Stimulated activated CD8-positive, alpha-beta memory T cell treated with anti-CD3 and anti-CD28 coated beads, Interleukin-2, amount 100 ng/mL, for 48 hours (primary cell): ENCODE measurements around the gene SCRN3.
"Not testable (repeated sequence)": the region's sequence is repeated elsewhere in the genome, so short reads cannot be mapped to it uniquely, and the experiment has no call there.

Experiments
- DNase-seq, 2 donors: peaks; one replicate each; pipeline ENCODE4 v3.0.0-alpha.2; 2020; ENCODE audit warnings: low read depth in 2 of 2

Gene SCRN3

DNA sequence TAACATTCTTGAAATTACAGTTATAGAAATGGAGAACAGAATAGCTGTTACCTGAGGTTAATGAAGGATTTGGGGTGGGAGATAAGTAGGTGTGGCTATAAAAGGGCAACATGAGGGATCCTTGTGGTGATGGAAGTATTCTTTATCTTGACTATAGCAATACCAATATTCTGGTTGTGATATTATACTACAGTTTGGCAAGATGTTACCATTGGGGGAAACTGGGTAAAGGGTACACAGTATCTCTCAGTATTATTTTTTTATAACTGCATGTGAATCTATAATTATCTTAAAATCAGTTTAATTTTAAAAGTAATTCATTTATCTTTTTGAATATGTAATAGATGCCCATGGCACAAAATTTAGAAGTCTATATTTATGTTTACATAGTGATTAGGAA lies 8.1 kb downstream of the SCRN3 start:
- DNase-seq: no peak

DNA sequence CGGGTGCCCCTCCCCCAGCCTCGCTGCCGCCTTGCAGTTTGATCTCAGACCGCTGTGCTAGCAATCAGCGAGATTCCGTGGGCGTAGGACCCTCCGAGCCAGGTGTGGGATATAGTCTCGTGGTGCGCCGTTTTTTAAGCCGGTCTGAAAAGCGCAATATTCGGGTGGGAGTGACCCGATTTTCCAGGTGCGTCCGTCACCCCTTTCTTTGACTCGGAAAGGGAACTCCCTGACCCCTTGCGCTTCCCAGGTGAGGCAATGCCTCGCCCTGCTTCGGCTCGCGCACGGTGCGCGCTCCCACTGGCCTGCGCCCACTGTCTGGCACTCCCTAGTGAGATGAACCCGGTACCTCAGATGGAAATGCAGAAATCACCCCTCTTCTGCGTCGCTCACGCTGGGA lies 14.5 kb downstream of the SCRN3 start:
- not testable (repeated sequence) for DNase-seq

DNA sequence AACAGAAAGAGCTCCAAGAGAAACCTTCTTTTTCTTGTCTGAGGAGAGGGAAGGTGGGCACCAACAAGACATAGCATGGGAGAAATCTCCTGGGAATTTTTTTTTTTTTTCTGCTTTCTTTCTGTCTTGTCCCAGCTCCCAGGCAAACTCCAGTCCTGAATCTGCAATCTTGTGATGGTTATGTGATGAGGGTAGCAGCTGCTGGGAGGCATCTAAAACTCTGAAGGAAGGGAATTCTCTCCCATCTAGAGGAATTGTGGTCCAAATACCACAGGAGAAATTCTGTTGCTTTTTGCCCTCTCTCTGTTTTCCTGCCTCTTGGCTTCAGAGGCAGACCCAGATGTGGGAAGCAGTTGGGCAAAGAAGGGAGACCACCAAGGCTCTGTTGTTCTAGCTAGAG lies 16.7 kb downstream of the SCRN3 start:
- no peak for DNase-seq

DNA sequence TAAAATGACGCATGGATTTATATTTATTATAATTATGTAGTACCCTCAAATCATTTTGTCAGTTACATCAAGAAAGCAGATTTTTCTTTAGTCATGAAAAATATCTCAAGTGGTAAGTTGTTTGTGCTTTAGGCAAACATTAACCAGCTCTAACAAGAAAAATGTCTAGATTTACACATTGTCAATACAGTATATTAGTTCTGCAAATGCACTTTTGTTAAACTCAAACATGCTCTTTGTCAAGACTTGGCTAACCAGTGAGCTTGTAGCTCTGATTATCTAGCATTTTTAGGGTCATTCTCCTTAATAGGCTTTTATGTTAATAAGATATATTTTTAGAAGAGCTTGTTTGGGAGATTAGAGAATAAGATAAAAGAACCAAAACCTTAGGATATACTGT lies 32.7 kb downstream of the SCRN3 start:
- no peak for DNase-seq

DNA sequence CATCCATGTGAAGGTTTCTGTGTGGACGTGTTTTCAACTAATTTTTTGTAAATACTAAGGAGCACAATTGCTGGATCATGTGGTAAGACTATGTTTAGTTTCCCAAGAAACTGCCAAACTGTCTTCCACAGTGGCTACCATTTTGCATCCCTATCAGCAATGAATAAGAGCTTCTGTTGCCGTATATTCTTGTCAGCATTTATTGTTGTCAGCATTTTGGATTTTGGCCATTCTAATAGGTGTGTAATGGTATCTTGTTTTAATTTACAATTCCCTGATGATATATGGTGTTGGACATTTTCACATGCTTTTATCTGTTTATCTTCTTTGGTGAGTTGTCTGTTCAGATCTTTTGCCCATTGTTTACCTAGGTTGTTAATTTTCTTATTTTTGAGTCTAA lies 34.5 kb downstream of the SCRN3 start:
- no peak for DNase-seq

DNA sequence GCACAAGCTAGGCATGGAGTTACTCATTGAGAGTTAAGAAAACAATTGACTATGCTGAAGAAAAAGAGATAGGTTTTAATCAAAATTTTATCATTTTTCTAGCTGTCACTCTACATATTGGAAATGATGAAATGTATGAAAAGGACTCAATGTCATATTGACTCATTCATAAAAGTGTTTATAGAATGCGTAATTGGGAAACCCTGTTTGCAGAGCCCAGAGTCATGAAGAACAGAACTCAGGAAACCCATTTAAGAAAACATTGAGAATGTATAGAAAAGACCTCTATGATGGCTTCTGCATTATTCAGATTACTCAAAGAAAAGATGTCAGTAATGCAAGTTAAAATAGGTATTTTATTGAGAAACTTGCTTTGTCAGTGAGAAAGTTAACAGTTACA lies 36.4 kb downstream of the SCRN3 start:
- no peak for DNase-seq

DNA sequence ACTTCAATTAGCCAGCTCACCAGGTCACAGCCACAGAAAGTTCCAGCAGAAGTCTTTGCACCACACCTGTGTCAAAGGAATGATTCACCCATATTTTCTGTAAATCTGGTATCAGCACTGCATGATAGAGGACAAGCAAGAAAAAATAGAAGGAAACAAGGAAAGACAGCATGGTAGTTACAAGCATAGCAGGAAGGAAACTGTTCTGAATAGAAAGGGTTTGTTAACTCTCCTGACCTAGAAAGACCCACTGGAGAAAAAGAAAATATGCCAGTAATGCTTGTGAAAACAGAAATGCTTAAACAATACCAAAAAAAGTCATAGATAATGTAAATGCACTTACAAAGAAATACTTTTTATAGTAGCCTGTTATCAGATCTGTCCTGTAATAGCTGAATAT lies 40.8 kb downstream of the SCRN3 start:
- DNase-seq: no peak

DNA sequence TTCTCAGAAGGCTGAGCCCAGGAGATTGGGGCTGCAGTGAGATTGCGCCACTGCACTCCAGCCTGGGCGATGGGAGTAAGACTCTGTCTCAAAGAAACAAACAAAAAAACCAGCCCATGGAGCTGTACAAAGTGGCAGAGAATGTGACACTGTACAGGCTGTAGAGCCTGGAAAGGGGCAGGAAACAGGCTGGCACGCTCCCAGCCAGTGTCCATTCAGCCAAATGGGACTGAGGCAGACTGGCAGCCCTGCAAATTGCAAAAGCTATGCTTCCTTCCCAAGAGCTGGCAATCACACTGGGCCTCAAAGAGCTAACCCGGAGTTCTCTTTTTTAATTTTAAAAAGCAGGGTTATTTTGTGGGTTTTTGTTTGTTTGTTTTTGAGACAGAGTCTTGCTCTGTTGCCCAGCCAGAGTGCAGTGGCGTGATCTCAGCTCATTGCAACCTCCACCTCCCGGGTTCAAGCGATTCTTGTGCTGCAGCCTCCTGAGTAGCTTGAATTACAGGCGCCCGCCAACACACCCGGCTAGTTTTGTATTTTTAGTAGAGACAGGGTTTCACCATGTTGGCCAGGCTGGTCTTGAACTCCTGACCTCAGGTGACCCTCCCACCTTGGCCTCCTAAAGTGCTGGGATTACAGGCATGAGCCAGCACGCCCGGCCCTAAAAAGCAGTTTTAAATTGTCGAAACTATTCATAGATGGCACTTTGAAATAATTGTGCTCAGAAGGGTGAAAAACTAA lies 42.8 kb downstream of the SCRN3 start:
- DNase-seq: no peak

DNA sequence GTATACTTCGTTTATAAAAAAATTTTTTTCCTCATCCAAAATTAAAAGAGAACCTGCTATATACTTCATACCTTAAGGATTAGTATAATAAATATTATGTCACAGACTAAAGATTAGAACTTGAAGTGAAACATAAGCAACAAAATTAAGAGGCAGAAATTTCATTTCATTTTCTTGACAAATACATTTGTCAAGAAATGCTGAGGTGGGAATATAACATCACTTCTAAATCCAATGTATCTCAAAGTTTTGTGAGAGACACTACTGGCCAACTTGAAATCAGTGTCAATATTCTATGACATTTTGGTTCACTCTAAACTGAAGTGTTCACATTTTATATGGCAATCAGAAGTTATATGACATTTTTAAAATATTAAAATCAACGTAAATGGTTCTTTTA lies 43.8 kb downstream of the SCRN3 start:
- no peak for DNase-seq

DNA sequence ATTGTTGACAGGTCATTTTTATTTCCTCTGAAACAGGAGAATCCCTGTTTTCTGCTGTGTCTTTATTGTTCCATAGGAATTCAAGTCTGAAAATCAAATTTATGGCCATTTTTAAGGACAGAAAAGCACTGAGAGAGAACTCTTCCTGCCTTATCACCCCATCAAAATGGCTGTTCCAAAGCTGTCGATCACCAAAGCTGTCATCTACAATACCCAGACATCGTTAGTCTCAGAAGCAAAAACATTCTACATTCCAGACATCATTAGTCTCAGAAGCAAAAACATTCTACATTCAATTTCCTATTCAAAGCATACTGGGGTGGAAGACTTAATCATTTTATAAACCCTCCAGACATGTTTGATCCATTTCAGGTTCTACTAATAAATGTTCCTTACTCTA lies 44.4 kb downstream of the SCRN3 start:
- no peak for DNase-seq

DNA sequence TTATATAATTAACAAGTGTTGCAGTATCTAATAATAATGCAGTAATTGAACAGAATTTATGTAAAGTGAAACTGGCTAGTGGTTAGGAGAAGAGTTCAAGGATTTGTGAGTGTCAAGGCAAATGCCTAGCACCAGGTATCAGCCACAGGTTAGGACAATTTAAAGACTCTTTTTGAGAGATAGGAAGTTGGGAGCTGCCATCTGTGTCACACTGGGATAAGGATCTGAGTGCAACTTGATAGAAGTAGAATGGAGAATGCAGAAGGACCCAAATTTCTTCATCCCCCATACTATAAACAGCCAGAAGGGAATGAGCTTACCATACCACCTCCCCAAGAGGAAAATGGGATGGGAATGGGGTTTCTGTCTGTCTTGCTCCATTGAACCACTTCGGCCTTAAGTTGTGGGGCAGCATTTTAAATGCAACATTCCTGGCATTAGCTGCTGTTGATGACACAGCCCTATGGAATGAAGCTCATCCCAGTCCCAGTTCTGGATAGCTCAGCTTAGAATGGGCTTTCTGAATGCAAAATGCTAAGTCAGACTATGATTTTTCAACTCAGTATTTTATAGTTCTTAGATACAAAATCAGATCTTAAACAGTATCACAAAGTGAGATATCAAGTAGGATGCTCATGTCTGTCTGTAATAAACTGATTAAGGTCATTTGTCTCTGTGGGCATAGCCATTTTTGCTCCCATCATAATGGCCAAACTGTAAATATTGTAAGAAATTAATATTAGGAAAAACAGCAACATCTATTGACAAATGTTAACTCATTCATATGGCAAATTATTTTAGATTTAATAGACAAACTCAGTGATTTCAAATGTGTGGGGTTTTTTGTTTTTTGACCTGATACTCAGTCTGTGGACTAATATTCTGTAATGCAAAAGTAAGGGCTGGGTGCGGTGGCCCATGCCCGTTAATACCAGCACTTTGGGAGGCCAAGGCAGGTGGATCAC lies 47.3 kb downstream of the SCRN3 start:
- DNase-seq: no peak

DNA sequence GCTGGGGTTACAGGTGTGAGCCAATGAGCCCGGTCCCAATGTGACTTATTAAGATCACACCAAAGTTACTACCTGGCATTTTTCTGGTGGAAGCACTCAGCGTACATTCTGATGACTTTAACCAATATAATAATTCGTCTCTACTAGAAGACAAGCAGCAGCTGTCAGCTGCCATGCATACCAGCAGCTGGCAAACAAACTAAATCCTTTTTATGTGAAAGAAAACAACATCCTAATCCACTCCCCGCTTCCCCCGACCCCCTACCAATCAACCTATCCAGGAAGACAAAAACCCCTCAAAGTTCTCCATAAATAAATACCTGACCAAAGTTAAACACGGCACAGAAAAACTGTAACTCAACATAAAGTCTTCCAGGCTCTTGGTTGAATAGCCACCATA lies 49.2 kb downstream of the SCRN3 start:
- no peak for DNase-seq

DNA sequence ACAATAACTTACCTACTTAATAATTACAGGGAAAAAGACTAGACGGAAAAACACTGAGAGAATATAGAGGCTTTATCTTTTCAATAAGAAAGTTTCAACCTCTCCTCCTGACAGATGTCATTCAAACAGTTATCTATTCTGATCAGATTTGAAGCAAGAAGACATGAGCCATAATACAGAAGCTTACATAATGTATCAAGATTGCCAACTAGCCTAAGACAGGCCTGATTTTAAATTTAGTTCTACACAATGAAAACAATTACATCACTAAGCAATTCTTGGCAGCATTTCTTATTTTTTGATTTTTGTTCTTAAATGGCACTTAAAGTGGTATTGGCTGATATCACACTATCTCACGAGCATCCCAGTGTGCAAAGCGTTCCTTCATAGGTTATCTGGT lies 49.7 kb downstream of the SCRN3 start:
- DNase-seq: no peak

DNA sequence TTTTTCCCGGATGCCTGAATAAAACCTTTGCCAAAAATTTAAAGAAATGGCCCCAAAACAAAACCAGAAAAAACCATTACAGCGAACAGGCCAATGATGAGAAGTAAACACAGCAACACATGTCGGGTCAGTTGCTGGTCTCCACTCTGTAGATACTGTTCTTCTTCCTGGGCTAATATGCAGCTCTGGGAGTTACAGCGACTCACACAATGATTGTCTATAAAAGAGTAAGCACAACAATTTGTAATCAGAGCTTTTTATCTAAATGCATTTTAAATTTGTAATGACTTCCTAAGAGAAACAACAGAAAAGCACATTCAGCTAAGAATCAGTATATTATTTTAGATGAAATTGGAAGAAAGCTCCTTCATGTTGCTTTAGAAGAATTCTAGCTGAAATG lies 51.0 kb downstream of the SCRN3 start:
- no peak for DNase-seq

DNA sequence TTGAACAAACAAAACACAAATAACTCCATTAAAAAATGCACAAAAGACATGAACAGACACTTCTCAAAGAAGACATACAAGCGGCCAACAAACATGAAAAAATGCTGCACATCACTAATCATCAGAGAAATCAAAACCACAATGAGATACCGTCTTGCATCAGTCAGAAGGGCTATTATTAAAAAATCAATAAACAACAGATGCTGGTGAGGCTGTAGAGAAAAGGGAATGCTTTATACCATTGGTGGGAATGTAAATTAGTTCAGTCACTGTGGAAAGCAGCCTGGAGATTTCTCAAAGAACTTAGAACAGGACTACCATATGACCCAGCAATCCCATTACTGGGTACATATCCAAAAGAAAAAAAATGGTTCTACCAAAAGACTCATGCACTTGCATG lies 53.5 kb downstream of the SCRN3 start:
- DNase-seq: no peak

DNA sequence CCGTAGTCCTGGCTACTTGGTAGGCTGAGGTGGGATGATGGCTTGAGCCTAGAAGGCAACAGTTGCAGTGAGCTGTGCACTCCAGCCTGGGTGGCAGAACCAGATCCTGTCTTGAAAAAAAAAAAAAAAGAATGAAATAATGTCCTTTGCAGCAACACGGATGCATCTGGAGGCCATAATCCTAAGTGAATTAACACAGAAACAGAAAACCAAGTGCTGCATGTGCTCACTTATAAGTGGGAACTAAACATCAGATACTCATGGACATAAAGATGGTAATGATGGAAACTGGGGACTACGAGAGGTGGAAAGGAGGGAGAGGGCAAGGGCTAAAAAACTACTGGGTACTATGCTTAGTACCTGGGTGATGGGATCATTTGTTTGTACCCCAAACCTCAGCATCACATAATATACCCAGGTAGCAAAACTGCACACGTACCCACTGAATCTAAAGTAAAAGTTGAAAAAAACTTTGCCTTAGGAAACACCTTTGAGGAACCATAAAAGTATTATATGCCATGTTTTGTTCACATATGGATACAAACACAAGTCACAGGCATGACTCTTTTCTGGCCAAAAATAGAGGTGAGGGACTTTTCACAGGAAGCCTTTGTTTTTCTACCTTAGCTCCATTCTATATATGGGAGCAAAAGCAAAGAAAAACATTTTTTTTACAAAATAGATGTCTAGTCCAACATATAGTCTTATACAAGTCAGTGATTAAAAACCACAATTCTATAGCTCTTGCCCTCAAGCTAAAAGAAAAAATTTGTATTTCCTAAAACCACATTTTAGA lies 54.7 kb downstream of the SCRN3 start:
- DNase-seq: no peak

DNA sequence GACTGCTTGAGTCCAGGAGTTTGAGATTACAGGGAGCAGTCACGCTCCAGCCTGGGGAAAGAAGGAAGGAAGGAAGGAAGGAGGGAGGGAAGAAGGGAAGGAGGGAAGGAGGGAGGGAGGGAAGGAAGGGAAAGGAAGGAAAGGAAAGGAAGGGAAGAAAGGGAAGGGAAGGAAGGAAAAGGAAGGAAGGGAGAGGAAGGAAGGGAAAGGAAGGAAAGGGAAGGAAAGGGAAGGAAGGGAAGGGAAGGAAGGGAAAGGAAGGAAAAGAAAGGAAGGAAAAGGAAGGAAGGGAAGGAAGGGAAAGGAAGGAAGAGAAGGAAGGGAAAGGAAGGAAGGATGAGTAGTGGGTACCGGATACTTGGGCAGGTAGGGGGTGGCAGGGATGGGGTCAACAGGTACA lies 59.0 kb downstream of the SCRN3 start:
- DNase-seq: no peak

DNA sequence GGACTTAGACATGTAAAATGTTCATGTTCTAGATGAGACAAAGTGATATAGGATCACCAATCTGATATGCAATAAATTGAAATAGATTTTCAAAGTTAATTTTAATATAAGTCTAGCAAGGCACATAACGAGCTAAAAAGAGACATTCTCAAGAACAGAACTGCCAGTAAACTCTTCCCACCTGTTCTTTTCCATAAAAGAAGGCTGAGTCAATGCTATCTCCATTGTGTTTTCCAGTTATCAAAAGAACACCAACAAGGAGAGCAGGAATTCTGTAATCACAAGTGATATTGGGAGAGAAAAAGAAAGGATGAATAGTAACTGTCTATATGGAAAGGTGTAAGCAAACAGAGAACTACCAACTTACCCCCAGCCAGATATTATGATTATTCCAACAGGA lies 65.7 kb downstream of the SCRN3 start:
- DNase-seq: no peak

DNA sequence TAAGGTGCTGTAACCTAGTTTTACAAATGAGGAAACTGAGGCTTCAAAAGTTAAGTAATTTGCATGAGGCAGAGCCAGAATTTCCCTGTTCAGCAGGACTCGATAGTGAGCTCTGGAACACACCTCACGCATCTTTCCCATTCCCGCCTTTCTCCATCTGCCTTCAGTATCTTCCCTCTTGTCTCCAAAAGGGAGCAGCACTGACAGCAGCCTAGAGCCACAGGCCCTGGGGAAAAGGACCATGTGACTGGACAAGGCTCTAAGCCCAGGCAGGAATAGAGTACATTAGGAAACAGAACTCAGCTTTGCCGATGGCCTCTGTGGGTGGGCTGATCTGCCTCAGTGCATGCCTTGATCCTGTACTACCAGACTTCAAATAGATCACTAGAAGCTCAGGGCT lies 69.8 kb downstream of the SCRN3 start:
- no peak for DNase-seq

DNA sequence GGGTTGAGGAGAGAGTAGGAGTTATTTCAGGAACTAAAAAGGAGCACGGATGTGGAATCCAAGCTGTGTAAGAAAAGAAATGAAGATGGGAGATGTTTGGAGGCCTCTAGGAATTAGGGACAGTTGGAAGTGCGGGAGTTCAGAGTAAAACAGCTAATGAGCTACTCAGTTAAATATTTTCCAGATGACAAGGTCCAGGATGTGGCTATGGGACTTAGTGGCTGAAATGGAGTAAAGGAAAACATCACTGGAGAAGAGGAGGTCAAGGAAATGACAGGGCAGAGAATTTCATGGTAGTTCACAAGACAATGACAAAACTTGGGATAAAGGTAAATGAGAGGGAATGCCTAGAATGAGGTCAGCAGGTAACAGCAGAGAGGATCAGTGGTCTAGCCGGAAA lies 78.3 kb downstream of the SCRN3 start:
- no peak for DNase-seq

DNA sequence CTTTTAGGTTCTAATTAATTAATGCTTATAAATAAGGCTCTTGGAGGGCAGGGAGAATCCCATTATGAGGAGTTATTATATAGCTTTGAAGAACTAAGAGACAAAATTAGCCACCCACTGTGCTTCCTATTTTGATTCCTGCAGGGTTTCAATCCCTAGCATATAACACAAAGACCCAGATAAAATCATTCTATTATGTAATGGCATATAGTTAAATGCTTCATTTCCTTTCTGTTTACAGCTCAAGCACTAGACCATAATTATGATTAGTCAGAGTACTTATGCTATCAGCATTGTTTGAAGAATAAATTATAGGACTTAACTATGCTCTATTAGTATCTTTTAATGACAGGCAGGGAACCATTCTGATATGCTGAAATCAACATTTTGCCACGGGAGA lies 82.2 kb downstream of the SCRN3 start:
- DNase-seq: no peak
